GM10248 (cell line): ENCODE measurements around the gene NPAS2.

Source experiments
- CTCF ChIA-PET: fragments of 300-600 bp; sonication (Branson Sonifier 250); formaldehyde crosslinking; extraction: SDS; loops from one replicate; lab custom pipeline; 2021; ENCODE audit warnings: antibody characterized with exemption; lab: Yijun Ruan, JAX
- POLR2A ChIA-PET: fragments of 350-650 bp; sonication (Branson Sonifier 250); formaldehyde crosslinking; extraction: SDS; loops from one replicate; lab custom pipeline; 2020; ENCODE audit warnings: antibody characterized with exemption; lab: Yijun Ruan, JAX
- DNase-seq: peaks from one replicate; pipeline ENCODE4 v3.0.0; 2012; ENCODE audit errors: extremely low spot score
- TF ChIP-seq, protein P1 (sequence below): IDR thresholded peaks from 2 replicates; pipeline ENCODE4 v1.5.1; 2012; ENCODE audit warnings: mild to moderate bottlenecking, low read depth; ENCODE audit errors: extremely low read depth, missing control alignments, control extremely low read depth

Gene NPAS2

DNA sequence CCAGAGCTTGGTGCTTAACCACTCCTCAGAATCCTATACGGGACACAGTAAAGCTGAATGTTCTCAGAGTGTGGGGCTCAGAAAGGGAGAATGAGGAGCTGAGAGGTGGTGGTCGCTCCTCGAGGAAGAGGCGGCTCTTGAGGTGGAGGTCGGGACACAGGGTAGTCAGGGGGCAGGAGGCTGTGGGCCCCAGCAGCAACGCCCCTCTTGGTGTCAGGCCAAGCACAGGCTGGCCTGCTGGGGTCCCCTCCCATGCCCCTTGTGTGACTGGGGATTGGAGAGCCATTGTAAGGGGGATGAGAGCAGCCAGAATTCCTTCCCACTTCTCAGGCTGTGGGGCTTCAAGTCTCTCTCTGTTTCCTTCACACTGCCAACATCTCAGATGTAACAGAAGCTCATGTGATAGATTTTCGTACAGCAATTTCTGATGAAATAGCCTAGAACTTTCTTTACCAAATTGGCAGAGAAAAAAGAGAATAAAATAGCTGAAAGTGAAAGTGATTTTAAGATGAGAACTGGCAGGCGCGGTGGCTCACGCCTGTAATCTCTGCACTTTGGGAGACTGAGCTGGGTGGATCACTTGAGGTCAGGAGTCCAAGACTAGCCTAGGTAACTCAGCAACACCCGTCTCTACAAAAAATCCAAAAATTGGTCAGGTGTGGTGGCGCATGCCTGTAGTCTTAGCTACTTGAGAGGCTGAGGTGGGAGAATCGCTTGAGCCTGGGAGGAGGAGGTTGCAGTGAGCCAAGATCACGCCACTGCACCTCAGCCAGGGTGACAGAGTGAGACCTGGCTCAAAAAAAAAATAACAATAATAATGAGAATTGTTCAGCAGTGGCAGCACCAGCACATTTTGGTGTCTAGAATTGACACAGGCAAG, 121.1 kb downstream of the NPAS2 start:
- TF ChIP-seq, protein P1, sequence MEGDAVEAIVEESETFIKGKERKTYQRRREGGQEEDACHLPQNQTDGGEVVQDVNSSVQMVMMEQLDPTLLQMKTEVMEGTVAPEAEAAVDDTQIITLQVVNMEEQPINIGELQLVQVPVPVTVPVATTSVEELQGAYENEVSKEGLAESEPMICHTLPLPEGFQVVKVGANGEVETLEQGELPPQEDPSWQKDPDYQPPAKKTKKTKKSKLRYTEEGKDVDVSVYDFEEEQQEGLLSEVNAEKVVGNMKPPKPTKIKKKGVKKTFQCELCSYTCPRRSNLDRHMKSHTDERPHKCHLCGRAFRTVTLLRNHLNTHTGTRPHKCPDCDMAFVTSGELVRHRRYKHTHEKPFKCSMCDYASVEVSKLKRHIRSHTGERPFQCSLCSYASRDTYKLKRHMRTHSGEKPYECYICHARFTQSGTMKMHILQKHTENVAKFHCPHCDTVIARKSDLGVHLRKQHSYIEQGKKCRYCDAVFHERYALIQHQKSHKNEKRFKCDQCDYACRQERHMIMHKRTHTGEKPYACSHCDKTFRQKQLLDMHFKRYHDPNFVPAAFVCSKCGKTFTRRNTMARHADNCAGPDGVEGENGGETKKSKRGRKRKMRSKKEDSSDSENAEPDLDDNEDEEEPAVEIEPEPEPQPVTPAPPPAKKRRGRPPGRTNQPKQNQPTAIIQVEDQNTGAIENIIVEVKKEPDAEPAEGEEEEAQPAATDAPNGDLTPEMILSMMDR: no peak
- no peak for DNase-seq
- CTCF ChIA-PET: interaction anchor here (1.2 to 1.3 kb wide), 2 partner anchors 9 to 63 kb away, joined by 3 read pairs; no protein-coding TSS in a partner anchor
- POLR2A ChIA-PET: no interaction called here

- TF ChIP-seq, protein P1: no peak
- POLR2A ChIA-PET: no interaction called here
- no peak for DNase-seq
- CTCF ChIA-PET: interaction anchor here (1.2 to 1.3 kb wide), 2 partner anchors 10 to 64 kb away, joined by 3 read pairs; no protein-coding TSS in a partner anchor
These were observed 121.8 kb downstream of the NPAS2 start for GRCh38 chr2:100941646-100942240.

DNA sequence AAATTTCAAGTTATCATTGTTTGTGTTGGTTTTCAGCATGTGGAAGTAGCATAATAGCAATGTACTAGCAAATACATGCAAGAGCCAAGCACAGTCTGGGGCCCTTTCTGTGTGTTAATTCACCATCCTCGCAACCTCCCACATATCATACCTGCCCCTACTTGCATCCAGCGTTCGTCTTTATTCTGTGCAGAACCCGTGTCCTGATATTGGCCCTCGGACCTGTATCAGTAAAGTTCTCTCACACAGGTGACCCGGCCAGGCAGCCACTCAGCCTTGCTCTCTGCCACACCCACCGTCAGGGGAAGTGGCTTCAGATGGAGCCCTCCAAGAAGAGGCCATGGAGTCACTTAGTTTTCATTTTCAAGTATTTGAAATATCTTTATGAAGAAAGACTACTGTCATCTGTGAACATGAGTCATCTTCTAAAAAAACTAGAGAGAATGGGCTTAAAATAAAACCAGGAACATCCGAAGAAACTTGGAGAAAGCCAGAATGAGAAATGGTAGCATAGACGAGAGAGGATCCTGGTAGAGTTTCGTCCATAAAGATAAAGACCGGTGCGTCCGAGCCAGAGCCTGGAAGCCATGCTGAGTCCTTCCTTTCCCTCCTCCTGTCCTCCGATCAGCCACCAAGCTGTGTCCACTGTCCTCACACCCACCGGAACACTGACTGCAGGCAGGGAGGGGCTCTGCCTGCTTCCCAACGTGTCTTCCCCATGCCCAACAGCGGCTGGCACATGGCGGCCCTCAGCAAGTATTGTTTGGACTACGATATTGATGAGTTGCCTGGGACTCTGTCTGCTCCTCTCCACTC, 124.9 kb downstream of the NPAS2 start:
- no peak for DNase-seq
- TF ChIP-seq, protein P1: no peak
- POLR2A ChIA-PET: no interaction called here
- CTCF ChIA-PET: no interaction called here

- DNase-seq: no peak
- ChIA-PET CTCF (no interaction called here), POLR2A (no interaction called here)
- TF ChIP-seq, protein P1: no peak
These were observed 125.4 kb downstream of the NPAS2 start for GRCh38 chr2:100945433-100945740.

GRCh38 chr2:100945930-100946607, 126.1 kb downstream of the NPAS2 start:
- ChIA-PET POLR2A (no interaction called here), CTCF (no interaction called here)
- TF ChIP-seq, protein P1: no peak
- no peak for DNase-seq
